ENCODE results near the gene ZFP30.

Gene ZFP30

GRCh38 chr19:37594304-37594981 lies 60.8 kb downstream of the ZFP30 start, which contains the start of the genes ZNF540 and ZNF571 (continued):
- TF ChIP-seq ZNF558 (tag by site-specific recombination; IDR thresholded peaks at IDR 0.05) (peak; percentile 93), ZNF423 (tag by site-specific recombination; IDR thresholded peaks at IDR 0.05) (peak; percentile 83), ZNF513 (tag by site-specific recombination; IDR thresholded peaks at IDR 0.05) (peak; percentile 59; the same call in 1 of the 2 replicates), ZNF324 (tag by site-specific recombination; IDR thresholded peaks at IDR 0.05) (peak; percentile 100), ZNF837 (tag by site-specific recombination; IDR thresholded peaks at IDR 0.05) (no peak), ZNF548 (tag by site-specific recombination; IDR thresholded peaks at IDR 0.05) (peak; percentile 88), GLIS2 (tag by site-specific recombination; IDR thresholded peaks at IDR 0.05) (peak; percentile 69; the same call in 1 of the 2 replicates), ZNF623 (tag by site-specific recombination; IDR thresholded peaks at IDR 0.05) (peak; percentile 57; the same call in 1 of the 2 replicates), ZNF777 (tag by site-specific recombination; IDR thresholded peaks at IDR 0.05; ENCODE audit: borderline replicate concordance) (peak; percentile 95), ZBTB7A (tag by site-specific recombination; IDR thresholded peaks at IDR 0.05; ENCODE audit: low read depth) (peak; percentile 94), ZBTB10 (tag by site-specific recombination; IDR thresholded peaks at IDR 0.05) (peak; percentile 99), ZNF416 (tag by site-specific recombination; IDR thresholded peaks at IDR 0.05) (peak; percentile 96), ZNF146 (tag by site-specific recombination; IDR thresholded peaks at IDR 0.05) (peak; percentile 96), ZNF677 (tag by site-specific recombination; IDR thresholded peaks at IDR 0.05) (no peak), PRDM6 (tag by site-specific recombination; IDR thresholded peaks at IDR 0.05) (no peak; the same call in 1 of the 2 replicates), ZNF37A (tag by site-specific recombination; IDR thresholded peaks at IDR 0.05) (no peak; the same call in 1 of the 2 replicates), ZSCAN18 (tag by site-specific recombination; IDR thresholded peaks at IDR 0.05) (peak; percentile 98), RBAK (tag by site-specific recombination; IDR thresholded peaks at IDR 0.05) (peak; percentile 82), ZNF18 (tag by site-specific recombination; IDR thresholded peaks at IDR 0.05) (peak; percentile 87), ZFP41 (tag by site-specific recombination; IDR thresholded peaks at IDR 0.05; ENCODE audit: borderline replicate concordance) (peak; percentile 88; the same call in 1 of the 2 replicates), ELK4 (IDR thresholded peaks at IDR 0.05; ENCODE audit: borderline replicate concordance, low read depth, low read length) (no peak), INSM2 (tag by site-specific recombination; IDR thresholded peaks at IDR 0.05) (peak; percentile 90), PATZ1 (tag by site-specific recombination; IDR thresholded peaks at IDR 0.05) (peak; percentile 100)

Data from HEK293 (cell line).